Natural killer cell (primary cell): ENCODE data around the gene ZXDC. TPM values are rescaled to one million over a fixed set of nuclear protein-coding genes. Genes with fewer than 3 reads are reported as not detected.

ENCODE experiments used
- ATAC-seq, 3 donors: fragments of 150-1000 bp in 2 of 3; fragments of 200-7000 bp in 1 of 3; cut with Tn5 transposase; 1 replicate in 1 of 3; 2 replicates in 2 of 3; pipeline ENCODE4 v1.10.0; 2021; ENCODE audit warnings: mild to moderate bottlenecking in 2 of 3, moderate library complexity in 2 of 3
- DNase-seq, 2 donors: peaks; one replicate each; pipeline versions ENCODE4 v3.0.0 to v3.0.0-alpha.2; 2013 to 2021; ENCODE audit warnings: mixed read lengths in 1 of 2
- H3K27ac ChIP-seq: one replicate; pipeline ENCODE4 v1.5.1; 2013; ENCODE audit warnings: mild to moderate bottlenecking, low read length
- H3K27me3 ChIP-seq: one replicate; pipeline ENCODE4 v1.6.1; 2013; ENCODE audit warnings: low read length; ENCODE audit not compliant: control insufficient read depth, insufficient read depth
- H3K36me3 ChIP-seq: one replicate; pipeline ENCODE4 v1.6.1; 2013; ENCODE audit warnings: low read length; ENCODE audit not compliant: control insufficient read depth, insufficient read depth
- H3K4me1 ChIP-seq: one replicate; pipeline ENCODE4 v1.6.1; 2013; ENCODE audit warnings: low read length; ENCODE audit not compliant: control insufficient read depth, insufficient read depth
- H3K4me3 ChIP-seq: one replicate; pipeline ENCODE4 v1.5.1; 2013; ENCODE audit warnings: low read length
- H3K9me3 ChIP-seq: one replicate; pipeline ENCODE4 v1.6.1; 2013; ENCODE audit warnings: low read length; ENCODE audit not compliant: control insufficient read depth, insufficient read depth
- H3K27ac Mint-ChIP-seq, 2 donors: one replicate each; pipeline ENCODE4 v1.8.0; 2022; ENCODE audit warnings: mild to moderate bottlenecking in 2 of 2, mixed read lengths in 2 of 2, moderate library complexity in 1 of 2
- H3K27me3 Mint-ChIP-seq, 2 donors: one replicate each; pipeline ENCODE4 v1.8.0; 2022; ENCODE audit warnings: low read depth in 2 of 2, mixed read lengths in 2 of 2
- H3K36me3 Mint-ChIP-seq: one replicate; pipeline ENCODE4 v1.8.0; 2022; ENCODE audit warnings: mixed read lengths
- H3K4me1 Mint-ChIP-seq, 2 donors: one replicate each; pipeline ENCODE4 v1.8.0; 2022; ENCODE audit warnings: mixed read lengths in 2 of 2
- H3K4me3 Mint-ChIP-seq: one replicate; pipeline ENCODE4 v1.8.0; 2022; ENCODE audit warnings: mild to moderate bottlenecking, moderate library complexity, mixed read lengths
- H3K9me3 Mint-ChIP-seq, 2 donors: one replicate each; pipeline ENCODE4 v1.8.0; 2022; ENCODE audit warnings: mixed read lengths in 2 of 2
- CTCF ChIP-seq: fragments of 200-600 bp; IDR thresholded peaks from one replicate; pipeline ENCODE4 v1.8.0; 2022; ENCODE audit warnings: antibody characterized with exemption
- WGBS: methylation state at CpG from one replicate; pipeline ENCODE4 v1.1.7; 2013; ENCODE audit warnings: missing lambda C conversion rate; ENCODE audit not compliant: insufficient coverage; 5-methylcytosine and 5-hydroxymethylcytosine counted together
- intact Hi-C: fragments of 100-400 bp; cut with micrococcal nuclease; formaldehyde crosslinking; loops from one replicate; pipeline ENCODE4 v1.14.2; 2022
- total RNA-seq, 4 donors: library from RNA; stranded (reverse); fragments of 120-200 nt in 1 of 4; gene quantifications; one replicate each; pipeline versions ENCODE4 v1.2.3 to v1.2.4, GENCODE V29; 2013 to 2022

Gene ZXDC
- total RNA-seq, 3 donors from 2014 or later (not counting 1 experiment from before 2014, with no cell fraction given), result 56.1 to 70.2 (median 68.4) TPM

DNA sequence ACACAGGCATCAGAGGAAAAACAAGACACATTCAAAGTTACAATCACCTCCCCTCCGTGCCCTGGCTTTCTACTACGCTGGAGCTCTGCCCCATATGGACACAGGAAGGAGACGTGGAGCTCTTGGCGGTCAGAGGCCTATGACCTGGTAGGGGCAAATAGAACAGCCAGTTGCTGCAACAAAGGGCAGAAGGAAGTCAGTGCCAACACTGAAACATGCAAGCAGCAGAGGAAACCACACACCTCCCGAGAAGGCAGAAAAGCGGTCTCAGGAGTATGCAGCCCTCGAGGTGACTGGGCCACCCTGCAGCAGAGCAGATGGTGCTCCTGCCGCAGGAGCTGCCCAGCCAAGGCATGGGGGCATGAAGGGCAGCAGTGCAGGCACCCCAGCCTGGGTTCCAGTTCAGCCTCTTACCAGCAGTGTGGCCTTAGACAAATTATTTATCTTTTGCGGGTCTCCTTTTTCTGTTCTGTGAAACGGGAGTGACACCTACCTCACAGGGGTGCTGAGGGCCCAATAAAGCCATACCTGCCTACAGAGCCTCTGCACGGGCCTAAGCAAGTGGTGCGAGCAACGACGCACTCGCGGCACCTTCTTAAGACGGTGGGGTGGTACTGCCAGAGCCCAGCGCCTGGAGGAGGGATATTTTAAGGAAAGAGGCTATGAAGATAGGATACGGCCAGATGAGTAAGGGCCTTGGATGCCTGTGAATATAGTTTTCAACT lies 8.6 kb downstream of the ZXDC start:
- TF ChIP-seq CTCF, result no peak
- peaks cover 31 to 44% of the 10 kb centered on the region in 2 donors for H3K4me1 Mint-ChIP-seq
- intact Hi-C loops, result no loop called here
- H3K27ac ChIP-seq, result no peak overlapping the region
- no peaks in the 10 kb centered on the region for H3K9me3 Mint-ChIP-seq
- H3K9me3 ChIP-seq, result no peaks in the 10 kb centered on the region
- H3K36me3 ChIP-seq, result peaks cover 93% of the 10 kb centered on the region
- DNase-seq (no peak), ATAC-seq (no peak)
- H3K36me3 Mint-ChIP-seq, result peaks cover 8% of the 10 kb centered on the region
- no peaks in the 10 kb centered on the region for H3K27me3 Mint-ChIP-seq
- no peak overlapping the region for H3K4me3 Mint-ChIP-seq
- H3K27ac Mint-ChIP-seq, result peak overlapping the region in 1 of 2 donors; percentile 60
- 80% methylated on average over 19 of the region's 19 CpGs for WGBS
- H3K4me3 ChIP-seq, result no peak overlapping the region
- H3K4me1 ChIP-seq, result peaks cover 27% of the 10 kb centered on the region
- H3K27me3 ChIP-seq, result no peaks in the 10 kb centered on the region

DNA sequence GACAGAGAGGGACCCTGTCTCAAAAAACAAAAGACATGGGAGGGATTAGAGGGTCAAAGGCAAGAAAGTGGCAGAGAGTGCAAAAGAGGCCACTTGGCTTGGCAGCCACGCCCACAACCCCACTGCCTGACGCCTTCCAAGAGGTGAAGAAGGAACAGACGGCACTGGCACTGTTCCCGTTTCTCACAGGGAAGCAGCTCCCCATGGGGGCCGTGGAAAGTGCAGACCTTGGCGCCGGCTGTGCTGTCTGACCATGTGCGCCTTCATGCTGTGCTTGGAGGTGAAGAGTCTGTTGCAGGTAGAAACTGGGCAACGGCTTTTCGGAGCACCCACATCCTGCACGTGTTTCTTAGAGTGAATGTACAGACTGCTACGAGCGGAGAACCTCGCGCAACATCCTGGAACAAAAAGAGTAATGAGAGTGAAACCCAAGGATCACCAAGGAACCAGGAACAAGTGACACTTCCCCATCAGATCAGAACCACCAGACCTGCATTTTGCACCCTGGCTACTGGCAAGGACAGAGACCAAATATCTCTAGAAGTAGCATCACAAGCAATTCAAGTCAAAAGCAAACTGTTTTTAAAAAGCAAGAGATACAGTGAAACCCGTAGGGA lies 9.7 kb downstream of the ZXDC start:
- H3K27ac ChIP-seq, result no peak overlapping the region
- TF ChIP-seq CTCF, result no peak
- no peaks in the 10 kb centered on the region for H3K27me3 Mint-ChIP-seq
- DNase-seq (no peak), ATAC-seq (no peak)
- no peak overlapping the region for H3K4me3 ChIP-seq
- no peaks in the 10 kb centered on the region for H3K9me3 Mint-ChIP-seq
- no peaks in the 10 kb centered on the region for H3K9me3 ChIP-seq
- H3K27ac Mint-ChIP-seq, result peak overlapping the region; percentile 29 to 60
- peaks cover 8% of the 10 kb centered on the region for H3K36me3 Mint-ChIP-seq
- no peak overlapping the region for H3K4me3 Mint-ChIP-seq
- H3K27me3 ChIP-seq, result no peaks in the 10 kb centered on the region
- peaks cover 96% of the 10 kb centered on the region for H3K36me3 ChIP-seq
- intact Hi-C loops, result no loop called here
- 91% methylated on average over 16 of the region's 16 CpGs for WGBS
- peaks cover 24% of the 10 kb centered on the region for H3K4me1 ChIP-seq
- peaks cover 31 to 39% of the 10 kb centered on the region in 2 donors for H3K4me1 Mint-ChIP-seq

GRCh38 chr3:126464997-126465396 lies 10.7 kb downstream of the ZXDC start:
- Histone ChIP-seq H3K4me3 (no peak overlapping the region), H3K27ac (no peak overlapping the region), H3K4me1 (peaks cover 24% of the 10 kb centered on the region), H3K9me3 (no peaks in the 10 kb centered on the region), H3K36me3 (peaks cover 96% of the 10 kb centered on the region), H3K27me3 (no peaks in the 10 kb centered on the region)
- H3K9me3 Mint-ChIP-seq, result no peaks in the 10 kb centered on the region
- no peak overlapping the region for H3K4me3 Mint-ChIP-seq
- no peak for TF ChIP-seq CTCF
- peaks cover 8% of the 10 kb centered on the region for H3K36me3 Mint-ChIP-seq
- H3K4me1 Mint-ChIP-seq, result peaks cover 31 to 35% of the 10 kb centered on the region in 2 donors
- ATAC-seq (peak in 1 of 3 donors; percentile 22), DNase-seq (no peak)
- intact Hi-C loops, result no loop called here
- H3K27me3 Mint-ChIP-seq, result no peaks in the 10 kb centered on the region
- WGBS, result 95% methylated on average over 11 of the region's 11 CpGs
- peak overlapping the region in 1 of 2 donors; percentile 14 for H3K27ac Mint-ChIP-seq
